Measurements from ENCODE around the gene TLL2. TPM values are rescaled to one million over a fixed set of nuclear protein-coding genes. Genes with fewer than 3 reads are reported as not detected.

TLL2 gene
- total RNA-seq (2014; rRNA removed) (0.18 TPM in 1 of 2 replicates, not detected in the other), Bru-seq, nascent RNA (percentile 13 among the genes with signal in this experiment), BruChase-seq, experiment 1, labeled RNA remaining after a 6-hour chase (percentile 37 among the genes with signal in this experiment), BruChase-seq, experiment 2, labeled RNA remaining after a 2-hour chase (percentile 37 among the genes with signal in this experiment)
- long read RNA-seq: 0 reads

DNA sequence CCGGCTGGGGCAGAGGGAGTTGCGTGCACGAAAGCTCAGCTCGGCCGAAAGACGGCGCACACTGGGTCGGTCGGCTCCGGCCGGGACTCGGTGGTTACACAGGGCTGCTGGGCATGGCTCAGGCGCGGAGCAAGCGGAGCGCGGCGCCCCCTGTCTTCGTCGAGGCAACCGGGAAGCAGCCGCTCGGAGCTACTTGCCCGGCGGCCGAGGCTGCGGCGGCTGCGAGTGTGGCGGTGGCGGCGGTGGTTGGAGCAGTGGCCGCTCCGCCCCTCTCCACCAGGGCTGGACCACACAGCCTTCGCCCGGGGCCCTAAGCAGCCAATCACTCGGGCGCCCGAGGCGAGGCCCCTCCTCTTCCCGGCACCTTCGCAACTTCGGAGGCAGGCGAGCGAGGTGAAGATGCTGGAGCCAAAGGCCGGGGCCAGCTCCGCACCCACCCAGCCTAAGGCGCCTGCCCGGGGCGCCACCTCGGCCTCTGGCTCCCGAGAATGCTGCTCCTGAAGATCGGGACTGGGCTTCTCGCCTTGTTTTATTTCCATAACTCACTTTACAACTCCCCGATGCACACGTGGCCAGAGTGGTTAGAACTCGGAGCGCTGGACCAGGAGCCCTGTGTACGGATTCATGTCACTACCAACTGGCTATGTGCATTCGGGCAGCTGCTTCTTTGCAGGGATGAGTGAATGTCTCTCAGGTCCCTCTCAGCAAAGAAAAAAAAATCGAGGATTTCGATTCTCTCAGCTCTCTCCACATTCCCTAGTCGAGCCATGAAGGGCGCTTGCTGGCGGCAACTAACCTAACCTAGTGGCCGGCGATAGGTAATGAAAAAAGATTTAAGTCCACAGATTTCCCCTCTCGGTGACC is at the start of gene TLL2:
Gene TLL2 (minus strand): TSS at position 229 of the 864 bp plus-strand sequence. CDS start 241 bp downstream, outside the sequence.
- Histone ChIP-seq H3K36me3 (ENCODE audit: low read depth, low read length) (0 out of 2 replicates have a peak, but pooled peaks cover 3% of the 10 kb centered on the region), H3K9me3 (ENCODE audit: low read length) (no peaks in the 10 kb centered on the region), H3K4me1 (ENCODE audit: insufficient read depth, low read length) (peaks cover 18% of the 10 kb centered on the region), H2AFZ (ENCODE audit: low read length) (peak within 1 kb of the TSS; percentile 74), H3K4me3 (ENCODE audit: low read length) (peak within 1 kb of the TSS; percentile 69), H3K27me3 (ENCODE audit: low read length) (peaks cover 18% of the 10 kb centered on the region), H3K27ac (ENCODE audit: low read length) (no peak within 1 kb of the TSS), H3K79me2 (ENCODE audit: low read length) (no peaks in the 10 kb centered on the region), H3F3A (ENCODE audit: low read length, unreplicated experiment) (no peaks in the 10 kb centered on the region), H3K9ac (ENCODE audit: low read length) (no peak within 1 kb of the TSS), H3K9me2 (replicated peaks; ENCODE audit: low read length) (no peaks in the 10 kb centered on the region), H4K20me1 (ENCODE audit: low read length) (no peaks in the 10 kb centered on the region), H3K4me2 (ENCODE audit: low read length) (peak within 1 kb of the TSS; percentile 95)
- POLR2A ChIA-PET (ENCODE audit: unreplicated experiment): no interaction called here
- TF ChIP-seq EZH2 (IDR thresholded peaks at IDR 0.05; ENCODE audit: low read length, unreplicated experiment): no peak
- TF ChIP-seq, protein P1, sequence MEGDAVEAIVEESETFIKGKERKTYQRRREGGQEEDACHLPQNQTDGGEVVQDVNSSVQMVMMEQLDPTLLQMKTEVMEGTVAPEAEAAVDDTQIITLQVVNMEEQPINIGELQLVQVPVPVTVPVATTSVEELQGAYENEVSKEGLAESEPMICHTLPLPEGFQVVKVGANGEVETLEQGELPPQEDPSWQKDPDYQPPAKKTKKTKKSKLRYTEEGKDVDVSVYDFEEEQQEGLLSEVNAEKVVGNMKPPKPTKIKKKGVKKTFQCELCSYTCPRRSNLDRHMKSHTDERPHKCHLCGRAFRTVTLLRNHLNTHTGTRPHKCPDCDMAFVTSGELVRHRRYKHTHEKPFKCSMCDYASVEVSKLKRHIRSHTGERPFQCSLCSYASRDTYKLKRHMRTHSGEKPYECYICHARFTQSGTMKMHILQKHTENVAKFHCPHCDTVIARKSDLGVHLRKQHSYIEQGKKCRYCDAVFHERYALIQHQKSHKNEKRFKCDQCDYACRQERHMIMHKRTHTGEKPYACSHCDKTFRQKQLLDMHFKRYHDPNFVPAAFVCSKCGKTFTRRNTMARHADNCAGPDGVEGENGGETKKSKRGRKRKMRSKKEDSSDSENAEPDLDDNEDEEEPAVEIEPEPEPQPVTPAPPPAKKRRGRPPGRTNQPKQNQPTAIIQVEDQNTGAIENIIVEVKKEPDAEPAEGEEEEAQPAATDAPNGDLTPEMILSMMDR (conservative IDR thresholded peaks at IDR 0.05; ENCODE audit: low read depth, low read length): peak; percentile 44
- TF ChIP-seq EZH2phosphoT487 (IDR thresholded peaks at IDR 0.05; ENCODE audit: borderline replicate concordance, low read length): no peak
- no TSS peak for BruUV-seq (replicated peaks)
- DNase-seq: peak; percentile 69
- intact Hi-C loops (cut with micrococcal nuclease): loop anchor here (5.0 kb wide), 1 partner anchor 137 kb away; no protein-coding TSS in a partner anchor
- peak; percentile 84 for ATAC-seq
- CTCF ChIA-PET: interaction anchor here (0.7 to 1.2 kb wide), 4 partner anchors 12 to 23 kb away, joined by 3 read pairs; no protein-coding TSS in a partner anchor

DNA sequence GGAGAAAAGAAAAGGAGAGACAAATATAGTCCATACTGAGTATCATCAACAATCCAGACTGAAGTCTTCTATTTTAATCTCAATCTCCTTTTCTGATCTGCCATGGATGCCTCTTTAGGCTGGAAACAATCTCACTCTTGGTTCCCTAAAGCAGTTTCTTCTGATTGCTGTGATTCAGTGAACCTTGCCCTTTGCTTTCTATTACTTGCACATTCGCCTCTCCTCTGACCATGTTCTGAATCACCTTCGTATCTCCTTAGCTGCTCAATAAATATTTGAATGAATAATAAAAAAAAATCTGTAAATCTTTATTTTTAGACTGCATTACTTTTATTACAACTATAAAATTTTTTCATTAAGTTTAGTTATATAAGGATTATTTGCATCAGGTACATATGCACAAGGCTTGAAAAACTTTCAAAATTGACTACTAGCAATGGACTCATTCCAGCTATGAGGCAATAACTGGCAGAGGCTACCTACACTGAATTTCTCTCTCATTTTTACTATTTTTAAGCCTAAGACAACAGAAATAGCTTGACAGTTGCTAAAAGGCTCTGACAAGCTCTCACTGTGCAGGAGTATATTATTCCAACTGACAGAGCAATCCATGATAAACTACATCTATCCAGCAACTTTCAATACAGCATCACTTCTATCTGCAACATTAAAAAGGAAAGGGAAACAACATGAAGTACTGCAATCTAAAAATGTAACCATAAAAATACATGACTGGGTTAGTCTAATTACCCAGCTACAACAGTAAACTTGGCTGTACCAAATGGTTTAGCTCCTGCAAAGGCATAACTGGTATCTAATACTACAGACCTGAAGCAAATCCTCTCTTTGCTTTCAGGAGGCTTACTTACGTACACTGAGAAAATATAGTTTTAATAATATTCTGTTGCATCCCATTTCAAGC is 47.5 kb upstream of the TLL2 start:
- no peak overlapping the region; the same call in 1 of the 2 replicates for H3K4me2 ChIP-seq (ENCODE audit: low read length)
- intact Hi-C loops (cut with micrococcal nuclease): no loop called here
- peaks cover 6% of the 10 kb centered on the region; the same call in 1 of the 2 replicates for H3K36me3 ChIP-seq (ENCODE audit: low read depth, low read length)
- H4K20me1 ChIP-seq (ENCODE audit: low read length): peaks cover 23% of the 10 kb centered on the region
- no TSS peak for BruUV-seq (replicated peaks)
- CTCF ChIA-PET: interaction anchor here (0.5 kb wide), 1 partner anchor 202 kb away, joined by 3 read pairs; no protein-coding TSS in a partner anchor
- H3K9ac ChIP-seq (ENCODE audit: low read length): no peak overlapping the region
- H3K9me2 ChIP-seq (replicated peaks; ENCODE audit: low read length): no peaks in the 10 kb centered on the region
- ATAC-seq: peak; percentile 77
- H3K4me1 ChIP-seq (ENCODE audit: insufficient read depth, low read length): peaks cover 18% of the 10 kb centered on the region
- no peaks in the 10 kb centered on the region for H3K9me3 ChIP-seq (ENCODE audit: low read length)
- no peaks in the 10 kb centered on the region for H3F3A ChIP-seq (ENCODE audit: low read length, unreplicated experiment)
- peaks cover 21% of the 10 kb centered on the region; the same call in 1 of the 2 replicates for H3K79me2 ChIP-seq (ENCODE audit: low read length)
- no peak for TF ChIP-seq EZH2 (IDR thresholded peaks at IDR 0.05; ENCODE audit: low read length, unreplicated experiment)
- no peak for TF ChIP-seq EZH2phosphoT487 (IDR thresholded peaks at IDR 0.05; ENCODE audit: borderline replicate concordance, low read length)
- TF ChIP-seq, protein P1 (conservative IDR thresholded peaks at IDR 0.05; ENCODE audit: low read depth, low read length): no peak
- POLR2A ChIA-PET (ENCODE audit: unreplicated experiment): no interaction called here
- no peak overlapping the region for H2AFZ ChIP-seq (ENCODE audit: low read length)
- DNase-seq: peak; percentile 40
- peak overlapping the region; percentile 37 for H3K27ac ChIP-seq (ENCODE audit: low read length)
- no peak overlapping the region for H3K4me3 ChIP-seq (ENCODE audit: low read length)
- H3K27me3 ChIP-seq (ENCODE audit: low read length): no peaks in the 10 kb centered on the region
